Endothelial cell of umbilical vein (primary cell): Measurements from ENCODE around the gene TARS1. TPM values are rescaled to one million over a fixed set of nuclear protein-coding genes. Genes with fewer than 3 reads are reported as not detected.
"Not testable (repeated sequence)": the region's sequence is repeated elsewhere in the genome, so short reads cannot be mapped to it uniquely, and the experiment has no call there.

Source experiments
- BruUV-seq: library from RNA; stranded (reverse); fragments of 400-500 nt; replicated peaks from 2 replicates; lab custom pipeline; 2021; lab: Mats Ljungman, UMichigan
- CTCF ChIA-PET: fragments of 300-600, 350-600 bp; sonication (Branson Sonifier 250); formaldehyde crosslinking; loops from one replicate; lab custom pipeline; 2021; ENCODE audit warnings: antibody characterized with exemption, inconsistent platforms; lab: Charles Lee
- POLR2A ChIA-PET: fragments of 300-600, 350-600 bp; sonication (Branson Sonifier 250); formaldehyde crosslinking; loops from one replicate; lab custom pipeline; 2021; ENCODE audit warnings: antibody characterized with exemption, inconsistent platforms; lab: Charles Lee
- DNase-seq: peaks from one replicate; pipeline ENCODE4 v3.0.0-alpha.2; 2011; ENCODE audit warnings: low read depth, low spot score
- FAIRE-seq: peaks from 2 replicates; lab custom pipeline; 2011; peaks lifted over from hg19 to GRCh38; lab: Jason Lieb, UNC
- H2AFZ ChIP-seq: 2 replicates; pipeline ENCODE4 v1.6.0; 2012; ENCODE audit warnings: low read depth, low read length, control low read depth, inconsistent platforms
- H3K27ac ChIP-seq: 2 replicates; pipeline ENCODE4 v1.5.1; 2011; ENCODE audit warnings: low read depth, mild to moderate bottlenecking, control low read depth, low read length, moderate library complexity; ENCODE audit not compliant: insufficient read depth
- H3K27me3 ChIP-seq, 2 experiments: 2 replicates each; pipeline versions ENCODE4 v1.6.0 to v1.6.1; 2011; ENCODE audit warnings: low read length in 2 of 2, mixed read lengths in 1 of 2; ENCODE audit not compliant: control insufficient read depth in 2 of 2, insufficient read depth in 2 of 2
- H3K36me3 ChIP-seq, 2 experiments: 2 replicates in 1 of 2; 3 replicates in 1 of 2; pipeline ENCODE4 v1.5.1; 2011; ENCODE audit warnings: low read length in 2 of 2, mild to moderate bottlenecking in 1 of 2, moderate library complexity in 1 of 2; ENCODE audit not compliant: control insufficient read depth in 2 of 2, insufficient read depth in 2 of 2; ENCODE audit errors: extremely low read depth in 1 of 2
- H3K4me1 ChIP-seq: 3 replicates; pipeline ENCODE4 v1.5.1; 2011; ENCODE audit warnings: mild to moderate bottlenecking, low read length; ENCODE audit not compliant: control insufficient read depth, insufficient read depth; ENCODE audit errors: extremely low read depth
- H3K4me2 ChIP-seq: 2 replicates; pipeline ENCODE4 v1.6.1; 2011; ENCODE audit warnings: low read length, control low read depth, mixed read lengths; ENCODE audit not compliant: insufficient read depth
- H3K4me3 ChIP-seq, 3 experiments: fragments of 200-600 bp in 1 of 3; sonication (generic), shearing (Covaris generic) in 1 of 3; replicated peaks in 1 of 3; 2 replicates each; pipeline ENCODE4 v1.5.1; 2011 to 2016; ENCODE audit warnings: control low read depth in 3 of 3, low read length in 3 of 3, mild to moderate bottlenecking in 2 of 3, inconsistent platforms in 1 of 3, low read depth in 1 of 3, moderate library complexity in 1 of 3; ENCODE audit not compliant: insufficient read depth in 1 of 3
- H3K79me2 ChIP-seq: 2 replicates; pipeline ENCODE4 v1.6.0; 2012; ENCODE audit warnings: low read length, inconsistent platforms; ENCODE audit not compliant: control insufficient read depth, insufficient read depth
- H3K9ac ChIP-seq: replicated peaks from 2 replicates; pipeline ENCODE3; 2011; ENCODE audit warnings: low read length, control low read depth; ENCODE audit not compliant: insufficient read depth; ENCODE audit errors: extremely low read depth
- H3K9me1 ChIP-seq: replicated peaks from 3 replicates; pipeline ENCODE4 v1.6.0; 2011; ENCODE audit warnings: mild to moderate bottlenecking, low read length; ENCODE audit not compliant: control insufficient read depth, insufficient read depth; ENCODE audit errors: extremely low read depth
- H3K9me3 ChIP-seq: replicated peaks from 2 replicates; pipeline ENCODE4 v1.5.1; 2012; ENCODE audit warnings: low read length, inconsistent platforms; ENCODE audit not compliant: control insufficient read depth, insufficient read depth
- H4K20me1 ChIP-seq: replicated peaks from 2 replicates; pipeline ENCODE3; 2011; ENCODE audit warnings: mild to moderate bottlenecking, low read length; ENCODE audit not compliant: control insufficient read depth, insufficient read depth; ENCODE audit errors: extremely low read depth
- CTCF ChIP-seq, 2 donors: IDR thresholded peaks; 1 replicate in 1 of 2; 2 replicates in 1 of 2; pipeline ENCODE4 v1.5.1; 2011; ENCODE audit warnings: low read length in 2 of 2, mild to moderate bottlenecking in 2 of 2, moderate library complexity in 2 of 2, control low read depth in 1 of 2, inconsistent platforms in 1 of 2, low read depth in 1 of 2; ENCODE audit not compliant: insufficient read depth in 1 of 2; ENCODE audit errors: extremely low read depth in 1 of 2
- EZH2 ChIP-seq: IDR thresholded peaks from 2 replicates; pipeline ENCODE4 v1.6.1; 2012; ENCODE audit warnings: borderline replicate concordance, low read depth, mild to moderate bottlenecking, moderate library complexity, low read length, inconsistent platforms; ENCODE audit not compliant: severe bottlenecking
- FOS ChIP-seq: IDR thresholded peaks from 2 replicates; pipeline ENCODE4 v1.6.1; 2011; ENCODE audit warnings: mild to moderate bottlenecking, low read length, moderate library complexity, borderline replicate concordance; ENCODE audit not compliant: insufficient read depth
- GATA2 ChIP-seq: IDR thresholded peaks from 2 replicates; pipeline ENCODE4 v1.7.0; 2011; ENCODE audit warnings: low read depth, mild to moderate bottlenecking, moderate library complexity, mixed read lengths, low read length; ENCODE audit not compliant: insufficient read length, insufficient read depth
- JUN ChIP-seq: IDR thresholded peaks from 2 replicates; pipeline ENCODE4 v1.6.1; 2011; ENCODE audit warnings: borderline replicate concordance, low read depth; ENCODE audit not compliant: insufficient read length, insufficient read depth
- POLR2AphosphoS5 ChIP-seq: IDR thresholded peaks from 2 replicates; pipeline ENCODE4 v1.6.1; 2012; ENCODE audit warnings: low read depth, mild to moderate bottlenecking, control low read depth, low read length, moderate library complexity; ENCODE audit not compliant: insufficient read depth
- dilution Hi-C: fragments of 300-500 bp; cut with MboI; formaldehyde crosslinking; loops from one replicate; pipeline ENCODE4 v1.15.0; 2019; ENCODE audit warnings: low sequenced_read_pairs; ENCODE audit not compliant: extremely low pct_ligation_motif_present
- intact Hi-C: fragments of 100-400 bp; cut with micrococcal nuclease; formaldehyde crosslinking; loops from one replicate; pipeline ENCODE4 v1.10.0; 2022
- polyA plus RNA-seq, 4 experiments: library from polyadenylated mRNA; depleted of rRNA in 3 of 4; stranded (reverse) in 3 of 4; unstranded in 1 of 4; fragments of >200 nt; gene quantifications; 2 replicates each; pipeline versions ENCODE4 v1.2.1 to v1.2.3, GENCODE V29; 2011 to 2012; ENCODE audit warnings: missing spikeins in 1 of 4
- total RNA-seq: library from RNA; stranded (reverse); gene quantifications from 2 replicates; pipeline ENCODE4 v1.2.3, GENCODE V29; 2021
- TF ChIP-seq, protein P1 (sequence below): IDR thresholded peaks from 2 replicates; pipeline ENCODE4 v1.6.1; 2011; ENCODE audit not compliant: insufficient read depth, insufficient read length

The TARS1 gene
- total and polyA plus RNA-seq, 2 donors (not counting 3 experiments of a cell fraction or from before 2014, with no cell fraction given) = 39.1 to 175 TPM

- Histone ChIP-seq H3K27ac (no peak overlapping the region), H3K36me3 (no peaks in the 10 kb centered on the region), H3K9ac (no peak overlapping the region), H3K4me2 (no peak overlapping the region), H3K27me3 (no peaks in the 10 kb centered on the region), H3K4me3 (no peak overlapping the region), H3K79me2 (no peaks in the 10 kb centered on the region), H2AFZ (no peak overlapping the region), H3K4me1 (no peaks in the 10 kb centered on the region), H3K9me1 (no peaks in the 10 kb centered on the region), H4K20me1 (no peaks in the 10 kb centered on the region), H3K9me3 (no peaks in the 10 kb centered on the region)
- intact Hi-C loops (no loop called here), dilution Hi-C loops (no loop called here)
- no TSS peak for BruUV-seq
- ChIA-PET CTCF (interaction anchor here (0.5 kb wide), 1 partner anchor 978 kb away, joined by 3 read pairs; no protein-coding TSS in a partner anchor), POLR2A (no interaction called here)
- DNase-seq (no peak), FAIRE-seq (no peak)
- TF ChIP-seq, protein P1, sequence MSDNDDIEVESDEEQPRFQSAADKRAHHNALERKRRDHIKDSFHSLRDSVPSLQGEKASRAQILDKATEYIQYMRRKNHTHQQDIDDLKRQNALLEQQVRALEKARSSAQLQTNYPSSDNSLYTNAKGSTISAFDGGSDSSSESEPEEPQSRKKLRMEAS = no peak
- TF ChIP-seq GATA2 = no peak
- TF ChIP-seq FOS = no peak
- TF ChIP-seq POLR2AphosphoS5 = no peak
- no peak for TF ChIP-seq JUN
- TF ChIP-seq EZH2 = no peak
- no peak for TF ChIP-seq CTCF (IDR thresholded peaks at IDR 0.05; ENCODE audit: extremely low read depth in 1 of 2, insufficient read depth in 1 of 2, low read depth in 1 of 2, low read length in 2 of 2)
Observed at GRCh38 chr5:33513462-33514185, 72.9 kb downstream of the TARS1 start.

- H3K27ac ChIP-seq, POLR2A ChIA-PET, H3K4me3 ChIP-seq, H4K20me1 ChIP-seq, H3K4me1 ChIP-seq, intact Hi-C loops, dilution Hi-C loops, H3K79me2 ChIP-seq, FAIRE-seq, H3K9ac ChIP-seq, H3K36me3 ChIP-seq, H3K9me3 ChIP-seq, H3K27me3 ChIP-seq, H3K9me1 ChIP-seq, H3K4me2 ChIP-seq, BruUV-seq, CTCF ChIA-PET, DNase-seq, H2AFZ ChIP-seq: not testable (repeated sequence)
Observed at GRCh38 chr5:33515366-33515765, 74.6 kb downstream of the TARS1 start.
